ENCODE results near the gene HTATSF1.

The HTATSF1 gene, protein sequence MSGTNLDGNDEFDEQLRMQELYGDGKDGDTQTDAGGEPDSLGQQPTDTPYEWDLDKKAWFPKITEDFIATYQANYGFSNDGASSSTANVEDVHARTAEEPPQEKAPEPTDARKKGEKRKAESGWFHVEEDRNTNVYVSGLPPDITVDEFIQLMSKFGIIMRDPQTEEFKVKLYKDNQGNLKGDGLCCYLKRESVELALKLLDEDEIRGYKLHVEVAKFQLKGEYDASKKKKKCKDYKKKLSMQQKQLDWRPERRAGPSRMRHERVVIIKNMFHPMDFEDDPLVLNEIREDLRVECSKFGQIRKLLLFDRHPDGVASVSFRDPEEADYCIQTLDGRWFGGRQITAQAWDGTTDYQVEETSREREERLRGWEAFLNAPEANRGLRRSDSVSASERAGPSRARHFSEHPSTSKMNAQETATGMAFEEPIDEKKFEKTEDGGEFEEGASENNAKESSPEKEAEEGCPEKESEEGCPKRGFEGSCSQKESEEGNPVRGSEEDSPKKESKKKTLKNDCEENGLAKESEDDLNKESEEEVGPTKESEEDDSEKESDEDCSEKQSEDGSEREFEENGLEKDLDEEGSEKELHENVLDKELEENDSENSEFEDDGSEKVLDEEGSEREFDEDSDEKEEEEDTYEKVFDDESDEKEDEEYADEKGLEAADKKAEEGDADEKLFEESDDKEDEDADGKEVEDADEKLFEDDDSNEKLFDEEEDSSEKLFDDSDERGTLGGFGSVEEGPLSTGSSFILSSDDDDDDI

GRCh38 chrX:136497556-136498052, at the start of gene HTATSF1:
TSS of gene HTATSF1 (plus strand) at chrX:136497592. CDS start at chrX:136497685, 93 bp downstream.
- no peak for DNase-seq

GRCh38 chrX:136447968-136448367, 49.4 kb upstream of the HTATSF1 start:
- no peak for DNase-seq

- DNase-seq, result no peak
Observed at GRCh38 chrX:136450050-136450830, 47.2 kb upstream of the HTATSF1 start.

DNA sequence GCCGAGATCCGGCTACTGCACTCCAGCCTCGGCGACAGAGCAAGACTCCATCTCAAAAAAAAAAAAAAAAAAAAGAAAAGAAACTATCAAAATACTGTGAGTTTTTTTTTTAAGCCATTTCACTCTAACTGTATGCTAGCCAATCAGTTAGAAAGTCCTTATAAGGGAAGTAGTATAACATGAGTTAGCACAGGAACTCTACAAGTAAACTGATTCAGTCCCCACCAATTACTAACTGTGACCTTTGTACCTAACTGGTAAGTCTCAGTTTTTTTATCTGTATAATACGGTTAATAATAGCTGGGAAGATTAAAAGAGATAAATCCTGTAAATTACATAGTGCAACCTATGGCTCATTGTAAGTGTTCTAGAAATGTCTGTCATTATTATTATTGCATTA, 44.8 kb upstream of the HTATSF1 start:
- DNase-seq, result no peak

- DNase-seq, result no peak
Observed at GRCh38 chrX:136453114-136453513, 44.3 kb upstream of the HTATSF1 start.

DNA sequence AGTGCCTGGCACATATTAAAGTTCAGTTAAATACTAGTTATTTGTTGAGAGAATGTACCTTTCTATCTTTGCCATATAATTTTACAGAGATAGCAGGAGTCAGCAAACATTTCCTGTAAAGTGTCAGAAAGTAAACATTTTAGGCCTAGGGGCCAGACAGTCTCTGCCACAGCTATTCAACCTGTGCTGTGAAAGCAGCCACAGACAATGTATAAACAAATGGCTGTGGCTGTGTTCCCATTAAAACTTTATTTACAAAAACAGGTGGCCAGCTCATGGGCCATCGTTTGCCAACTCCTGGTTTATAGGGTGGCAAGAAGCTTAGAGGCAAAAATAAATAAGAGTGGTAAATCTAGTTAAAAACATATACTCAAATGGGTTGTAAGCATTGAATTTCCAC, 43.6 kb upstream of the HTATSF1 start:
- DNase-seq, result no peak

- DNase-seq, result no peak
Observed at GRCh38 chrX:136456133-136456532, 41.3 kb upstream of the HTATSF1 start.

DNA sequence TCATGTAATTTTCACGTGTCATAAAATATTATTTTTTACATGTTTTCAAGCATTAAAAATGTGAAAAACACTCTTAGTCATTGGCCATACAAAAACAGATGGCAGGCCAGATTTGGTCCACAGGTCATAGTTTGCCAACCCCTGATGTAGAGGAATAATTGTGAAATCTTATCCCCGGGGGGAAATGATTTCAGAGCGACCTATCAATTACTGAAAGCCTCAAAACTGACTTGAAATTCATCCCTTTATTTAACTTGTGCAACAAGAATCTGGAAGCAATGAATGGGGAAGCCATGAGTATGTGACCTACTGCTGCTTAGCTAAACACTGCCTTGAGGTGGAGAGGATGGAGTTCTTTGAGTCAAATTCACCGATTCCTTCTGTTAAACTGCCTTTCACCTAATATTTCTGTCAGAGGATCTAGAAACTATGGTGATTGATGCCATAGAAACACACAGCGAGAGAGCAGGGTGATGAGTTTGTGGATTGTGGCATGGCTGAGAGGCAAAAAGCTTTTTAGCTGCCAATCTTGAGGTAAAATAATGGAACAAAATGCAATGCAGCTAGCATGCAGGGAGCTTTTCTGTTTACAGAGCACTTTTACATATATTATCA, 40.0 kb upstream of the HTATSF1 start:
- DNase-seq, result no peak

- DNase-seq, result no peak
Observed at GRCh38 chrX:136464589-136464988, 32.8 kb upstream of the HTATSF1 start.

GRCh38 chrX:136467303-136467702, 30.1 kb upstream of the HTATSF1 start:
- DNase-seq, result no peak

DNA sequence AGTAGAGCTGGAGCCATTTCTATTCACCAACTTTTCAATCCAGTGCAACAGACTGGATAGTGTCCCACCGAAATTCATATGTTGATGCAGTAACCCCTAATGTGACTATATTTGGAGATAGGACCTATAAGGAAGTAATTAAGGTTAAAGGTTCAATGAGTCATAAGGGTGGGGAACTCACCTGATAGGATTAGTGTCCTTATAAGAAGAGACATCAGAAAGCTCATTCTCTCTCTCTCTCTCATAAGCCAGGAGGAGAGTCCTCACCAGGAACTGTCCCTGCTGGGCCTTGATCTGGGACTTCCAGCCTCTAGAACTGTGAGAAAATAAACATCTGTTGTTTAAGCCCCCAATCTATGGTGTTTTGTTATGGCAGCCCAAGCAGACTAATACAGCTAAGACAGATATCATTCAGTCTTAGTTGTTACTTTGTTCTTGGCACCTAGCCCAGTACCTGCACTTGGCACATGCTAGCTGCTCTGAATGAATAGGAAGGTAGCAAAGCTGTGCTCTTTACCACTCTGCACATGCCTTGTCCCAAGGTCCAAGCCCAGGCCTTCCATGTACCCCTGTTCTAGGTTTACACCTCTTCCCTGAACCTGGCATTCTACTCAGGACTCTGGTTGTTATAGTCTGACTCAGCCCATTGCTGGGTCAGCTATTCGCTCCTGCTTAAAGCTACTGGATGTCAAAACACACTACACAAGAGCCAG, 28.8 kb upstream of the HTATSF1 start:
- no peak for DNase-seq

DNA sequence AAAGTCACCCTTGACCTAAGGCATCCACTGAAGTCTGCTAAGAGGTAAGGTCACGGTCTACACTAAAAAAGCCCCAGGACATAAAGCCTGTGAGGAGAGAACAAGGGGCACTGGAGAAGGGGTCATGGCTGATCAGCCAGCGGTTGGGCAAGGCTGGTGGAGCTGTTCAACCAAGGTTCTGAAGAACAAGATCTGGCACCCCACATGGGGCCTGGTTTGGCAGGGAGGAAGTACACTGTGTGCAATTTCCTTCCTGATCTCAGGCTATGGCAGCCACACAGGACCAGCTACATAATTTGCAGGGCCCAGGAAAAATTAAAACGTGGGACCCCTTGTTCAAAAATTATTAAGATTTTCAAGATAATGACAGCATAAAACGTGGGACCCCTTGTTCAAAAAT, 23.7 kb upstream of the HTATSF1 start:
- no peak for DNase-seq

- no peak for DNase-seq
Observed at GRCh38 chrX:136475236-136475635, 22.2 kb upstream of the HTATSF1 start.

GRCh38 chrX:136476501-136476900, 20.9 kb upstream of the HTATSF1 start:
- no peak for DNase-seq

DNA sequence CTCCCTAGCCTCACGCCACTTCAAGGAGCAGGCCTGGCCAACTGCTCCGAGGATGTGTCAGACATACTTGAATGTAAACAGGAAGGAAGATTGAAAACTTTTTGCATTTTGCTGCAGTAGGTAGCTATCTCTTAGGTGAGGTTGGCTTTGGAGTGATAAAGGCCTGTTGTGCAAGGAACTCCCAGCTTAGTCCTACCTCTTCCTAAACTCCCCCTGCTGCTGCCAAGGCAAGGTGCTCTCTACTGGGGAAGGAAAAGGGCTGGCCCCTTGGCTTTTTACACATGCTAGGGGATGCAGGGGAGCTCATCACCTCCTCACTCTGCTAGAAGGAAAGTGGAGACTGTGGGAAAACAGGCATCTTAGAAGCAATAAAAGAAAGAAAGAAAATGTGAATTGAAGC, 20.4 kb upstream of the HTATSF1 start:
- no peak for DNase-seq

- no peak for DNase-seq
Observed at GRCh38 chrX:136480383-136480782, 17.0 kb upstream of the HTATSF1 start.

DNA sequence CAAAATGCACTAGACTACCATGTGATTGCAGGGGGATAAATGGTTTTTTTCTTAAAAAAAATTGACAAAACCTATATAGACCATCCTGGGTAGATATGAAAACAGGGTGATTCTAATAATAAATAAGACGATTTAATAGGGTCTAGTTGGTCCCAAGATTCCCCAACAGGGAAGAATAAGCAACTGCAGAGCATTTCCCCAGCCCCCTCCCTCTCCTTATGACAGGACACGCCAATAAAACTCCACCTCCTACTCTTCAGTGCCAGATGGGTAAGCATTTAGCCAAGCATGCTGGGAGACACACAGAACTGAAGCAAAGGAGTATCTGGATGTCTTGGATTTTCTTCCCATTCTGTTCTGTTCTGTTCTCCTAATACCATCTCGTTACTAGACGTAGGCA, 9.7 kb upstream of the HTATSF1 start, which contains the start of gene BRS3:
BRS3 (plus strand) TSS at position 301 of the 400 bp plus-strand sequence. CDS start 168 bp downstream, outside the sequence.
- no peak for DNase-seq

- DNase-seq, result peak; percentile 2
Observed at GRCh38 chrX:136488706-136489105, 8.7 kb upstream of the HTATSF1 start.

DNA sequence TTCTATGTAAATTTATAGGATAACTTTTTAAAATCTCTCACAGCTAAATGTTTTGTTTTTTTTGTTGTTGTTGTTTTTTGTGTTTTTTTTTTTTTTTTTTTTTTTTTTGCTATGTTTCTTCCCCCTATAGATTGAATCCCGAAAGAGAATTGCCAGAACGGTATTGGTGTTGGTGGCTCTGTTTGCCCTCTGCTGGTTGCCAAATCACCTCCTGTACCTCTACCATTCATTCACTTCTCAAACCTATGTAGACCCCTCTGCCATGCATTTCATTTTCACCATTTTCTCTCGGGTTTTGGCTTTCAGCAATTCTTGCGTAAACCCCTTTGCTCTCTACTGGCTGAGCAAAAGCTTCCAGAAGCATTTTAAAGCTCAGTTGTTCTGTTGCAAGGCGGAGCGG, 5.6 kb upstream of the HTATSF1 start:
- DNase-seq, result peak; percentile 15

DNA sequence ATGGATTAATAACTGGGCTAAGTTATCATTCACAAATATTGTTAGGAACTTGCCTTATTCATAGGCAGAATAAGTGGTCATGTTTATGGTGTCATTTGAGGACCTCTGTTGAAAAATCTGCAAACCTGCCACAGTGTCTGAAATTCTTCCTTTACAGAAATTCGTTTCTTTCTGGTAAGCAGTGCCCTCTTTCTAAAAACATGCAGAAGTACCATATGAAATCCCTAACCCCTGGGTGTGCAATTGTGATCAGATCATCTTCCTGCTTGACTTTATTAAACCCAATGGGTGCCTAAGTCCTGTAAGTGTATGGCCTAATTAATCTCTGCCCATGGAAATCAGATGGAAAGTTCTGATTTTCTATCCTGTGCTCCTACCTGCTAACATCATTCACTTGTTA, 4.4 kb upstream of the HTATSF1 start:
- peak; percentile 36 for DNase-seq

DNA sequence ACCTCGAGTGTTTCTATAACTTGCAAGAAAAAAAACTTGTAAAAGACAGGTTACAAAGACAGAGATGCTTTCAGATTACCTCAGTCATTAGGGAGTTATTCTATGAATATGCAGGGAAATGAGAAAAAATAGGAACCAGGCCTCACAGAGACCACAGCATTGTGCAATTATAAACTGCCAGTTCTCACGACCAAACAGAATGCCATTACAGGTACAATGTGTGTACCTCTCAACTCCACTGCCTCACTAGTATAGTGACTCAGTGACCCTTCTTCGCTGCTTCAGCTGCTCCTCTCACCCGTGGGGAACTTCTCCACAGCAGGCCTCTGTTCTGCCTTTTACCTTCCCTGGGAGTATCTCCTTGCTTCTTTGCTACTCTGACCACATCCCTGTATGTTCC, 2.3 kb upstream of the HTATSF1 start:
- peak; percentile 55 for DNase-seq

- no peak for DNase-seq
Observed at GRCh38 chrX:136496186-136496763, 1.1 kb upstream of the HTATSF1 start.

Measured in OCI-M1 (cell line).